Osteoblast (primary cell): ENCODE measurements around the gene RTN4IP1. TPM values are rescaled to one million over a fixed set of nuclear protein-coding genes. Genes with fewer than 3 reads are reported as not detected.

Experiments used
- DNase-seq: peaks from one replicate; pipeline ENCODE4 v3.0.0; 2011; ENCODE audit warnings: low spot score, mixed read lengths; ENCODE audit not compliant: insufficient read length; ENCODE audit errors: missing footprints
- H2AFZ ChIP-seq: 2 replicates; pipeline ENCODE4 v1.6.0; 2011; ENCODE audit warnings: mild to moderate bottlenecking, low read length
- H3K27ac ChIP-seq: 2 replicates; pipeline ENCODE4 v1.5.1; 2011; ENCODE audit warnings: mild to moderate bottlenecking, low read depth, low read length, moderate library complexity
- H3K27me3 ChIP-seq: 2 replicates; pipeline ENCODE4 v1.6.0; 2012; ENCODE audit warnings: mild to moderate bottlenecking, control low read depth, inconsistent platforms, low read length, moderate library complexity; ENCODE audit not compliant: insufficient read depth
- H3K36me3 ChIP-seq: 2 replicates; pipeline ENCODE4 v1.5.1; 2011; ENCODE audit warnings: mild to moderate bottlenecking, low read length, control low read depth, moderate library complexity; ENCODE audit not compliant: insufficient read depth
- H3K4me1 ChIP-seq: 2 replicates; pipeline ENCODE4 v1.5.1; 2011; ENCODE audit warnings: mild to moderate bottlenecking, low read length, control low read depth, moderate library complexity; ENCODE audit not compliant: insufficient read depth
- H3K4me2 ChIP-seq: 2 replicates; pipeline ENCODE4 v1.6.0; 2011; ENCODE audit warnings: mild to moderate bottlenecking, low read length; ENCODE audit not compliant: insufficient read depth
- H3K4me3 ChIP-seq: fragments of 200-600 bp; sonication (generic); 3 replicates; pipeline ENCODE4 v1.5.1; 2012; ENCODE audit warnings: mild to moderate bottlenecking, low read length, inconsistent platforms; ENCODE audit not compliant: insufficient read depth
- H3K79me2 ChIP-seq: 2 replicates; pipeline ENCODE4 v1.6.0; 2012; ENCODE audit warnings: mild to moderate bottlenecking, low read length, control low read depth, inconsistent platforms; ENCODE audit not compliant: insufficient read depth
- H3K9me3 ChIP-seq: 2 replicates; pipeline ENCODE4 v1.5.1; 2011; ENCODE audit warnings: low read depth, low read length, control low read depth
- H4K20me1 ChIP-seq: 2 replicates; pipeline ENCODE4 v1.6.0; 2012; ENCODE audit warnings: mild to moderate bottlenecking, low read length, control low read depth; ENCODE audit not compliant: insufficient read depth
- CTCF ChIP-seq: IDR thresholded peaks from 2 replicates; pipeline ENCODE4 v1.5.1; 2011; ENCODE audit warnings: mild to moderate bottlenecking, low read depth, low read length, moderate library complexity; ENCODE audit errors: extremely low read depth
- total RNA-seq: library from RNA; depleted of rRNA; stranded (reverse); fragments of >200 nt; gene quantifications from 2 replicates; pipeline ENCODE4 v1.2.3, GENCODE V29; 2012

RTN4IP1 gene
- total RNA-seq, 1 donor = 5.1 TPM

- Histone ChIP-seq H3K79me2 (no peaks in the 10 kb centered on the region), H3K27ac (no peak overlapping the region), H3K36me3 (no peaks in the 10 kb centered on the region), H2AFZ (no peak overlapping the region), H3K27me3 (no peaks in the 10 kb centered on the region), H3K4me2 (no peak overlapping the region), H4K20me1 (no peaks in the 10 kb centered on the region), H3K4me3 (no peak overlapping the region), H3K4me1 (no peaks in the 10 kb centered on the region), H3K9me3 (no peaks in the 10 kb centered on the region)
- DNase-seq = no peak
- TF ChIP-seq CTCF = no peak
Measured at GRCh38 chr6:106536851-106537250, 92.4 kb downstream of the RTN4IP1 start.

GRCh38 chr6:106536357-106536756, 92.9 kb downstream of the RTN4IP1 start:
- TF ChIP-seq CTCF = no peak
- no peaks in the 10 kb centered on the region for H3K36me3 ChIP-seq
- no peak overlapping the region for H3K4me2 ChIP-seq
- no peak overlapping the region for H3K4me3 ChIP-seq
- no peak overlapping the region for H2AFZ ChIP-seq
- no peak for DNase-seq
- no peaks in the 10 kb centered on the region for H3K79me2 ChIP-seq
- no peak overlapping the region for H3K27ac ChIP-seq
- H3K9me3 ChIP-seq = no peaks in the 10 kb centered on the region
- no peaks in the 10 kb centered on the region for H3K27me3 ChIP-seq
- H4K20me1 ChIP-seq = no peaks in the 10 kb centered on the region
- no peaks in the 10 kb centered on the region for H3K4me1 ChIP-seq

- H3K27me3 ChIP-seq = no peaks in the 10 kb centered on the region
- no peak for TF ChIP-seq CTCF
- H3K36me3 ChIP-seq = no peaks in the 10 kb centered on the region
- DNase-seq = no peak
- no peaks in the 10 kb centered on the region for H4K20me1 ChIP-seq
- peaks cover 7% of the 10 kb centered on the region for H3K4me1 ChIP-seq
- H3K79me2 ChIP-seq = no peaks in the 10 kb centered on the region
- H3K9me3 ChIP-seq = no peaks in the 10 kb centered on the region
- H3K4me2 ChIP-seq = no peak overlapping the region
- H3K4me3 ChIP-seq = no peak overlapping the region
- H2AFZ ChIP-seq = no peak overlapping the region
- H3K27ac ChIP-seq = no peak overlapping the region
Measured at GRCh38 chr6:106535012-106535411, 94.3 kb downstream of the RTN4IP1 start.

- Histone ChIP-seq H3K36me3 (no peaks in the 10 kb centered on the region), H3K79me2 (no peaks in the 10 kb centered on the region), H4K20me1 (no peaks in the 10 kb centered on the region), H3K4me1 (peaks cover 11% of the 10 kb centered on the region), H3K27ac (no peak overlapping the region), H3K27me3 (no peaks in the 10 kb centered on the region), H2AFZ (no peak overlapping the region), H3K9me3 (no peaks in the 10 kb centered on the region), H3K4me3 (no peak overlapping the region), H3K4me2 (no peak overlapping the region)
- TF ChIP-seq CTCF = no peak
- DNase-seq = no peak
Measured at GRCh38 chr6:106534564-106534982, 94.7 kb downstream of the RTN4IP1 start.
